HG02973 (cell line): ENCODE measurements around the gene LRRC1.

ENCODE experiments used
- ATAC-seq: cut with Tn5 transposase; IDR thresholded peaks from one replicate; pipeline ENCODE4 v1.9.1; 2021; ENCODE audit warnings: moderate library complexity; ENCODE audit not compliant: unreplicated experiment

LRRC1 gene

GRCh38 chr6:53878808-53879207, 84.0 kb downstream of the LRRC1 start:
- no peak for ATAC-seq

GRCh38 chr6:53879608-53880007, 84.8 kb downstream of the LRRC1 start:
- ATAC-seq: no peak

GRCh38 chr6:53887316-53887715, 92.5 kb downstream of the LRRC1 start:
- no peak for ATAC-seq

GRCh38 chr6:53888931-53889330, 94.1 kb downstream of the LRRC1 start:
- no peak for ATAC-seq

GRCh38 chr6:53889365-53889764, 94.6 kb downstream of the LRRC1 start:
- ATAC-seq: no peak

GRCh38 chr6:53892707-53893106, 97.9 kb downstream of the LRRC1 start:
- peak; percentile 77 for ATAC-seq

GRCh38 chr6:53894091-53894490, 99.3 kb downstream of the LRRC1 start:
- peak; percentile 52 for ATAC-seq

- no peak for ATAC-seq
These were observed 101.4 kb downstream of the LRRC1 start for GRCh38 chr6:53896196-53896595.

- ATAC-seq: no peak
These were observed 103.4 kb downstream of the LRRC1 start for GRCh38 chr6:53898026-53898795.

GRCh38 chr6:53899512-53899911, 104.7 kb downstream of the LRRC1 start:
- no peak for ATAC-seq

GRCh38 chr6:53903357-53903756, 108.6 kb downstream of the LRRC1 start:
- ATAC-seq: no peak

- ATAC-seq: no peak
These were observed 111.3 kb downstream of the LRRC1 start for GRCh38 chr6:53906103-53906502.

GRCh38 chr6:53906842-53907241, 112.0 kb downstream of the LRRC1 start:
- ATAC-seq: no peak

- ATAC-seq: no peak
These were observed 116.0 kb downstream of the LRRC1 start for GRCh38 chr6:53910834-53911233.

- ATAC-seq: no peak
These were observed 117.9 kb downstream of the LRRC1 start for GRCh38 chr6:53912661-53913060.

- no peak for ATAC-seq
These were observed 118.5 kb downstream of the LRRC1 start for GRCh38 chr6:53913286-53913685.

GRCh38 chr6:53915026-53915691, 120.4 kb downstream of the LRRC1 start:
- ATAC-seq: no peak

GRCh38 chr6:53916804-53917463, 122.1 kb downstream of the LRRC1 start:
- peak; percentile 57 for ATAC-seq

- peak; percentile 59 for ATAC-seq
These were observed 122.6 kb downstream of the LRRC1 start for GRCh38 chr6:53917464-53917842.

GRCh38 chr6:53918854-53919510, 124.2 kb downstream of the LRRC1 start:
- no peak for ATAC-seq

GRCh38 chr6:53919881-53920360, 125.1 kb downstream of the LRRC1 start:
- no peak for ATAC-seq
